G401 (cell line): Measurements from ENCODE around the gene TRANK1. TPM values are rescaled to one million over a fixed set of nuclear protein-coding genes. Genes with fewer than 3 reads are reported as not detected.
"Not testable (repeated sequence)": the region's sequence is repeated elsewhere in the genome, so short reads cannot be mapped to it uniquely, and the experiment has no call there.

Experiments
- DNase-seq: peaks from one replicate; pipeline ENCODE4 v3.0.0-alpha.2; 2015; ENCODE audit warnings: low spot score
- in situ Hi-C: cut with HindIII; loops from 2 replicates; pipeline ENCODE4 v1.10.0; 2016; ENCODE audit warnings: low sequenced_read_pairs, mixed read lengths
- total RNA-seq: library from RNA; depleted of rRNA; stranded (reverse); fragments of >200 nt; shearing (Covaris generic); gene quantifications from 2 replicates; pipeline ENCODE4 v1.2.3, GENCODE V29; 2014

Gene TRANK1
- total RNA-seq, 1 experiment from 2014 or later = 0.44 TPM

DNA sequence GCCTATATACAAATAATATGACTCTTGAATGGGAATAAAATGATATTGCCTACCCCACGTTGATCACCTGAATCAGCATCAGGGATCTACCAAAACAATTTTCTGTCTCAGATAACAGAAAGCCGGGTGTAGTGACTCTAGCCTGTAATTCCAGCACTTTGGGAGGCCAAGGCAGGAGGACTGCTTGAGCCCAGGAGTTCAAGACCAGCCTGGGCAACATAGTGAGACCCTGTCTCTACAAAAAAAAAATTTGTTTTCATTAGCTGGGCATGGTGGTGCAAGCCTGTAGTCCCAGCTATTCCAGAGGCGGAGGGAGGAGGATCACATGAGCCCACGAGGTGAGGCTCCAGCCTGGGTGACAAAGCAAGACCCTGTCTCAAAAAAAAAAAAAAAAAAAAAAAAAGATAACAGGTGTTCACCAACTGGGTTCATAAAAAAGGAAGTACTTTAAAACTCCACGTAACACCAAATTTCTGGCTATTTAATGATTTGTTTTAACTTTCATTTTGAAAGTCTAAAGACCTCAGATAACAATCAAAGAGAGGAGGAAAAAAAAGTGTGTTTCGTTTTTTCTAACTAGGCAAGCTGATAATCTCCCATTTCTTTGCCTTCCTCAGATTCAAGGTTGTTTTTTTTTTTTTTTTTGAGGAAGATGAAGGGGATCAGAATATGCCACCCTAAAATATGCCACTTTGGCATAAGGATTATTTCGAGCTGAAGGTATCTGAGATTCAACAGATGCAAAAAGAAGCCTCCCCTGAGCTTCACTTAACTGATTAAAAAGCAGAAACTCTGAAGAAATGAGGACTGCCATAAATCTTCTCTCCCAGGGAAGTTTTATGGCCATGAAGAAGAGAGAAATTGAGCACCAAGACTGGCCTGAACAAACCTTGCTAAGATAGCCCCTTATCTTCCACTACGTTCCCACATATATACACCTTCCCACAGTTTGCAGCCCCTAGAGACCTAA lies 44.1 kb downstream of the TRANK1 start:
- DNase-seq = no peak
- in situ Hi-C loops = no loop called here

DNA sequence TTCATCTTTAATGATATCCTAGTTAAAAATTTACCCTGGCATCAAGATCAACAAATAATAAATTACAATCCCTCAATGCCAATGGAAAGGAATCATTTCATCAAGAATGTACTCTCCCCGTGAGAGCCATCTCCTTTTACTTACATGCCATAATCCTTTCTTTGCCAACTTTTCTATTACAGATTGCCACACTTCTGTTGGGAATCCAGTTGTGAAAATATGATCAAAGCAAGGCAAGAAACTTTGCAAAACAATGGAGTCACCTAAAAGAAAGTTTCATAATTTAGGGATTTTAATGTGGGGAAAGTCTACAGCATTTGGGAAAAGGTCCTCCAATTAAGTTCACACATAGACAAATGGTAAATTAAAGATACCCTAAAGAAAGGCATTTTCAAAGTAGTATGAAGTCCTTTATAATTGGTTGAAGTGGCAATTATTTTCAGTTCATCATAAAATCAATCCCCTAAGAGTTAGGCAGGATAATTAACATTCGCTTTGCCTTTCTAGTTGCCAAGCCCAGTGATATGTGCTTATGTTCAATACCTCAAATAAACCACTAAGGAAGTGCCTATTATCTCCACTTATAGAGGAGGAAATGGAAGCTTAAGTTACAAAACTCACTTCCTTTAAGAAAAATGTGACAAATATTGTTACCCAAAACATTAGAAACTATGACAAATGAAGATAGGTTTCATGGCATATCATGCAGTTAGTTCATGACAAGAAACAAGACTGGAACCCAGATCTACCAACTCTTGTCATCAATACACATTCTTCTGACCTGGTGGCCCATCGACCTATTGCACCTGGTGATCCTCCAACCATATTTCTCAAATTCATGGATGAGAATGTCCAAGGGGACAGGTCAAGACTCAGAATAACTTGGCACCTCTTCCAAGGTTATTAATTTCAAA lies 49.1 kb downstream of the TRANK1 start:
- no peak for DNase-seq
- in situ Hi-C loops = no loop called here

DNA sequence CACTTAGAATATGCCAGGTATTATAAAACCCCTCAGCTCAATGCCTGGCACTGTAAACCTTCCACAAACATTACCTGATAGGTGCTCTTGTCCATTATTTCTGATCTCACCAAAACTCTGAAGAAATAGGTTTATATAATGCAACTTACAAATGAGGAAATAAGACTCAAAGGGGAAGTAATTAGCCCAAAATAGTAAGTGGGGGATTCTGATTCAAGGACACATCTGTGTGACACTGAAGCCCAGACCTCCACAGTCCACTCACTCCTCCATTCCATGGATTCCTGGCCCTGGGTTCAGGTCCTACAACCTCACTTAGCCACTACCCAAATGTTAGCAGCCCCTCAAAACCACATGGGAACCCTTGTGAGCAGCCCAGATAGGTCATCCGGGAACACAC lies 49.9 kb downstream of the TRANK1 start:
- in situ Hi-C loops = no loop called here
- no peak for DNase-seq

DNA sequence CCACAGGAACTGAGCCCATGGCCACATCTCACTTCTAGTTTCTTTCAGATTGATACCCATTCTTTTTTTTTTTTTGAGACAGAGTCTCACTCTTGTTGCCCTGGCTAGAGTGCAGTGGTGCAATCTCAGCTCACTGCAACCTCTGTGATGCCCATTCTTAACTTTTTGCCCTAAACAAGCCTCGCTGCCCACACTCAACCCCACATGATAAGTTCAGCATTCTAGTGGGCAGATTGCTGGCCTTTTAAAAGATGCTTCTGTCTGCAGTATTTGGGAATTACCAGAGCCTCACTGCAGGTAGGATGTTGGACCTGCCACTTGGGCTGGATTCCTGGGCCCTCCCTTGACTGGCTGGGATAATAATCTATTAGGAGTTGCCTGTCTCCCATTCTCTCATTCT lies 51.0 kb downstream of the TRANK1 start:
- no peak for DNase-seq
- in situ Hi-C loops = no loop called here

DNA sequence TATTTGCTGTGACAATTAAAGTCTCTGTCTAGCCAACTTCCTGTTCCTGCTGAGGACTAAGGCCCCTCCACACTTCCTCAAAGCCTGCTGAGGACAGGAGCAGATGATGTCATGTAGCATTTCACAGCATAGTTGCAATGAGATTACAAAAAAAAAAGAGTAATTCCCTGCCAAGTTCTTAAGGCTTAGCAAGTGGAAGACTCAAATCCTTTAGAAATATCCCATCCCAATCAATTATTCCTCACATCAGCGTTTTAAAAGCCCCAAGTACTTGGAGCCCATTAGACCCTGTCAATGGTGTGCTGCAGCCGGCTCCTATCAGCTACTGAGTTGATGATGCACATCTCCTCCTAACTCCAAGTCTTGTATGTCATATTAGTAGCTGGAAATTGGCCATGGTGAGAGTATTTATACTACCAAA lies 51.7 kb downstream of the TRANK1 start:
- in situ Hi-C loops = no loop called here
- no peak for DNase-seq

DNA sequence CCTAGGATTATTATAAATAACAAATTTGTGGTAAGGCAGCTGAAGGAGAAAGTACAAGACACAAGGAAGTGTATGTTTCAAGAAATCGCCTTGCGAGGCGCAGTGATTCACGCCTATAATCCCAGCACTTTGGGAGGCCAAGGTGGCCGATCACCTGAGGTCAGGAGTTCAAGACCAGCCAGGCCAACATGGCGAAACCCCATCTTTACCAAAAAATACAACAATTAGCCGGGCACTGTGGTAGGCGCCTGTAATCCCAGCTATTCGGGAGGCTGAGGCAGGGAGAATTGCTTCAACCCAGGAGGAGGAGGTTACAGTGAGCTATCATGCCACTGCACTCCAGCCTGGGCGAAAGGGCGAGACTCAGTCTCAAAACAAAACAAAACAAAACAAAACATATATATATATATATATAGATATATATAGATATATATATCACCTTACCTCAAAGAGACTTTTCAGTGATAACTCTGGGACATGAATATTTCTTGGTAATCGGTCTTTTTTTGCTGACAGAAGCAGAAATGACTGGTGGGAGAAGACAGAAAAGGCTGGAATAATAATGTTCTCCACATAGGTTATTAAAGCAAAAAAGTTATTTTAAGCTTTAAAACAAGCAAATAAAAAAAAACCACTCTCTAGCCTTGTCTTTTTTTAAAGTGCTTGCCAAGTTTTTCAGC lies 52.3 kb downstream of the TRANK1 start:
- no peak for DNase-seq
- in situ Hi-C loops = no loop called here

DNA sequence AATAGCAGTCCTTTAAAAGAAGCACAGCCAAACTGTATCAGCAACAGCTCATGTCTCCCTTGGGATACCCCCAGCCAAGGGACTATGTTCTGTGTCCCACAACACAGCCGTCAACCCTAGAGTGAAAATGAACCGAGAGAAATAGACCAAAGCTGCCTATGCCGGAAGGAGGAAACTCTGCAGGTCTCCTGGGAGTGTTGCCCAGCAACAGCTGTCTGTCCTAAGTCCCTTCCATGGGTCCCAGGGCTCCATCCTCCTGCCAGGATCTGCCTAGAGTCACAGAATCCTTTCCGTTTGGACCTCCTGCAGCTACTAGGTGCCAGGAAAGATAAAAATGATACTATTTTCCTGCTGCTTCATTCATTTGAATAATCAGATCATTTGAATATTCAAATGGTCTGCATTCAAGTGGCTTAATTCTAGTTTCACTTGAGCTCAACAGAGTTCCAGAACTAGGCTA lies 53.1 kb downstream of the TRANK1 start:
- no peak for DNase-seq
- in situ Hi-C loops = no loop called here

DNA sequence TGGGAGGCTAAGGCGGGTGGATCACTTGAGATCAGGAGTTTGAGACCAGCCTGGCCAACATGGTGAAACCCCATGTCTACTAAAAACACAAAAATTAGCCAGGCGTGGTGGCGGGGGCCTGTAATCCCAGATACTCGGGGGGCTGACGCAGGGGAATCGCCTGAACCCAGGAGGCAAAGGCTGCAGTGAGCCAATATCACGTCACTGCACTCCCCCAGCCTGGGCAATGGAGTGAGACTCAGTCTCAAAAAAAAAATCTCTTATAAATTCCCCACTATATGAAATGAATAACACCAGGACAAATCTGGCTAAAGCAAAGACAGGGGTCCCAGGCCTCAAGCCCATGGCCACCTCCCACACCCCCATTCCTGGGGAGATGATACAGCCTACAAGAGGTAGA lies 53.8 kb downstream of the TRANK1 start:
- in situ Hi-C loops, DNase-seq: not testable (repeated sequence)

DNA sequence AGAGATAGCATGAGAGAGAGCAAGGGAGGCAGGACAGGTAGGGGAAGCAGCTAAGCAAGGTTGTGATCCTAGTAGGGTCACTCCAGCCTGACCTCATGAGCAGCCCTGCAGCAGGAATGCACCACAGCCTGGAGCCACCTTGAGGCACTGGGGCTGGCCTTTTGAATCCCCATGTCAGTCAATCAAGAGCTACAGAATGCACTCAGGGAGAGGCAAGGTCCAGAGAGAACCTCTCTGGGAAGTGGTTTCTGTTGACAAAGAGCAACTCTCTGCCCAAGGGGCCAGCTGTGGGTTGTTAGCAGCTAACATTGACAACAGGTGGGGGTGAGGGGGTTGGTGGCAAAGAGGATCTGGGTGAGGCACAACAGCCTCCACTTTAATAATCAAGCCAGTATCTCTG lies 54.6 kb downstream of the TRANK1 start:
- in situ Hi-C loops = no loop called here
- DNase-seq = no peak

DNA sequence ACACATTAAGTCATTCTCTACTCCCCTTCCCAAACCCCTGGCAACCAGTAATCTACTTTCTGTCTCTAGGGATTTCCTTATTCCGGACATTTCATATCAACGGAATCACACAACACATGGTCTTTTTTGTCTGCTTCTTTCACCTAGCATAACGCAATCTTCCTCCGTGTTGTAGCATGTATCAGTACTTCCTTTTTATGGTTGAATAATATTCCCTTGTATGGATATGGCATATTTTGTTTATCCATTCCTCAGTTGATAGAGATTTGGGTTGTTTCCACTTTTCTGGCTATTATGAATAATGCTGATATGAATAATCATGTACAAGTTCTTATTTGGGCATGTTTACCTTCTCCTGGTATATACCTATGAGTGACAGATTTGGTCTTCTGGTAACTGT lies 63.1 kb downstream of the TRANK1 start:
- in situ Hi-C loops = no loop called here
- no peak for DNase-seq

DNA sequence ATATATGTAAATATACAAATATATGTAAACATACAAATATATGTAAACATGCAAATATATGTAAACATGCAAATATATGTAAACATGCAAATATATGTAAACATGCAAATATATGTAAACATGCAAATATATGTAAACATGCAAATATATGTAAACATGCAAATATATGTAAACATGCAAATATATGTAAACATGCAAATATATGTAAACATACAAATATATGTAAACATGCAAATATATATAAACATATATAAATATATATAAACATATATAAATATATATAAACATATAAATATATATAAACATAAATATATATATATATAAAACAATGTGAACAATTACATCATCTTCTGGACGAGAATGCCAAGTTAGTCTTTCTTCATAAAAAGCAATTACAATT lies 65.0 kb downstream of the TRANK1 start:
- DNase-seq, in situ Hi-C loops: not testable (repeated sequence)

DNA sequence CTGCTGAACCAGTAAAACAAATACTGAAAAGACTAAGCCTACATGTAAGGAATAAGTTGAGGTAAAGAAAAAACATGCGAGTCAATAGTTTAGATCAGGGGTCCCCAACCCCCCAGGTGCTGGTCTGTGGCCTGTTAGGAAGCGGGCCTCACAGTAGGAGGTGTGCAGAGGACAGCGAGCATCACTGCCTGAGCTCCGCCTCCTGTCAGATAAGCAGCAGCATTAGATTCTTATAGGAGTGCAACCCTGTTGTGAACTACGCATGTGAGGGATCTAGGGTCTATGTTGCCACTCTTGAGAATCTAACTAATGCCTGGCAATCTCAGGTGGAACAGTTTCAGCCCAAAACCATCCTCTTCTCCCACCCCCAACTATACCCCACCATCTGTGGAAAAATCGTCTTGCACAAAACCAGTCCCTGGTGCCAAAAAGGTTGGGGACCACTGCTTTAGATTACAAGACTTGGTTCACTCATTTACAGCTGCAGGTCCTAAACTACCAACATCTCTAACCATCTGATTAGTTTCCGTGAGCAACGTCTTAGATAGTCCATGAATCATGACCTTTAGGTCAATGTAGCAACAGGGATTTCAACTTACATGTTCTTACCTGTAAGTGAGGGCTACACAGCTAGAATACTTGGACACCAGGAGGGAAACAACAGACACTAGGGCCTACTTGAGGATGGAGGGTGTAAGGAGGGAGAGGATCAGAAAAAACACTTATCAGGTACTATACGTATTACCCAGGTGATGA lies 66.7 kb downstream of the TRANK1 start:
- in situ Hi-C loops = no loop called here
- DNase-seq = no peak

DNA sequence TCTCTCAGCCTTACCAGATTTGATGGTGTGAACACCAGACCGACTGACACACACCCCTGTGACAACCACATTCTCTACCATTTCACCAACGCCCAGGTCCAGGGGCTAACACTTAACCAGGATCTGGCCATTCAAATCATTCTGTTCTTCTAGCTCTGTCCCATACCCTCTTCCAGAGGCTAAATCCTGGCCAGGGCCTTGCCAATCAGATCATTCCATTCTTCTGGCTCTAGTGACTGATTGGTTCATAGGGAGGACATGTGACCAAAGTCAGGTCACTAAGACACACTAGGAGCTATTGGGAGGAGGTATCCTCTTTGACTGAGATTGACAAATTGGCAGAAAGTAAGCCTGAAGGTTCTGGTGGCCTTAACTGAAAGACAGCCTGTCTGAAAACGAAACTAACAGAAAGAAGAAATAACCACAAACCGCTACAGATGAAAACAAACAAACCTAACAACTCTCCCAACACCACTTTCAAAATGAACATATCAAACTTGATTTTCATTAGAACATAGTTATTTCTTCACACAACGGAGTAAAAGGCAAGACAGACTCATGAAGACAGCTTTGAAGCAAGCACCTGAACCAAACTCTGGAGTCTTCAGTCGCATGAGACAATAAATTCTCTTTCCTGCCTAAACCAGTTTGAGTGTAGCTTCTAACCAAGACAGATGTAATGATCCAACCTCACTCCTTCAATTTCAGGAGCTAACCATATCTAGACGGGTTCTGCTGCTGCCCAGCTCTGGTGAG lies 68.5 kb downstream of the TRANK1 start:
- DNase-seq = no peak
- in situ Hi-C loops = no loop called here

DNA sequence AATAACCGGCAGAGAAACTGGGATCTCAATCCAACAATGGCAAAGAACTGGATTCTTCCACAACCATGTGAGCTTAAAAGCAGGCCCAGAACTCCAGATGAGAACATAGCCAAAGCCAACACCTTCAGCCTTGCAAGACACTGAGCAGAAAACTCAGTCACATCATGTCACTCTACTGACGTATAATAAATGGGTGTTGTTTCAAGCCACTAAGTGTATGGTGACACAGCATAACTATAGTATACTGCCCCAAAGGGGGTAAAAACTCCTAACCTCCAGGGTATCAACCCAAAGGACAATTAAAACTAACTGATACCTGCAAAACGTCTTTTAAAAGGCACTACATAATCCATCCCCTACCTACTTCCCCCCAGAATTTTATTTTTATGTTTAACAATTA lies 69.5 kb downstream of the TRANK1 start:
- no peak for DNase-seq
- in situ Hi-C loops = no loop called here

DNA sequence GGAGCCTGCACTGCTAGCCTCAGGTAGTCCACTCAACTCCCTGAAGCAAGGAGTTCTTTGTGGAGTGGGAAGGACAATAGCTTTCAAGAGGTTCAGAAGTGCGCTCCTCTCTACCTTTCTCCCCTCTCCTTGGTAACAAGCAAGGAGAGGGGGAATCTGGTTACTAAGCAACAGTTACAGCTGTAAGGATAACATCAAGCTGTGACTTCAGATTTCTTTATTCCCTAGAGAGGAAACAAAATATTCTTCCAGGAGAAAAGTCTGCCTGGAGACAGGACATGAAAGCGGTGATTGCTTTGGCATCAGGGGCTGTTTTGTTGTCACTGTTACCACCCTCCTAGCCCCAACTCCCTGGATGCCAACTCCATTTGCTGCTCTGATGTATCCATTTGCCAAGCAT lies 70.4 kb downstream of the TRANK1 start:
- no peak for DNase-seq
- in situ Hi-C loops = no loop called here

DNA sequence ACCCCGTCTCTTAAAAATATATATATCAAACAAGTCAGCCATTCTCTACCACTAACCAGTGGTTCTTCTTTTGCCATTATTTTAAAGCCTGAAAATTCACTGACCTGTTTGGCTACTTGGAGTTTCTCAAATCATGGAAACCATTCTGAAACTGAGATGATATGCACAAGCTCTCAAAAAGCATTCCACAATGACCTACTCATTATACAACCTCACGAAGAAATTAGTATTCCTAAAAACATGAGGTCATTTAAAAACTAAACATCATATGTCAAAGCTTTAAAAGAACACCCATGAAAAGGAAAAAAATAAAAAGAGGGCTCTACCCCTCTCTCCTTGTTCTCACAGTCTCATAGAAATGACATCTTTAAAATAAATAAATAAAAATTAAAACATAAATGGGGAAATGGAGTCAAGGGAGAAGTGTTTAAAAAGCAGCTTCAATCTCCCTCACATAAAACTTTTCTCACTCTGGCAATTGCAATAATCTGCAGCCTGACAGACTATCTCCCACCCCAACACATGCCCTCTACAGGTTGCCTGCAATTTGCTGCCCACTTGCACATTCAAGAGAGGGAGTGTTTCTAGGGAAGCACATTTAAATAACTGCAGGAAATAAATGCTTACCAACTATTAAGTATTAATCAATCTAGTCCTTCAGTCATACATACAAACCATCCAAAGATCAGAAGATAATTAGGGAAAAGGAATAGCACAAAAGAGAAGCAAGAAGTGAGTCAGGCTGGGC lies 73.3 kb downstream of the TRANK1 start:
- in situ Hi-C loops = no loop called here
- no peak for DNase-seq

DNA sequence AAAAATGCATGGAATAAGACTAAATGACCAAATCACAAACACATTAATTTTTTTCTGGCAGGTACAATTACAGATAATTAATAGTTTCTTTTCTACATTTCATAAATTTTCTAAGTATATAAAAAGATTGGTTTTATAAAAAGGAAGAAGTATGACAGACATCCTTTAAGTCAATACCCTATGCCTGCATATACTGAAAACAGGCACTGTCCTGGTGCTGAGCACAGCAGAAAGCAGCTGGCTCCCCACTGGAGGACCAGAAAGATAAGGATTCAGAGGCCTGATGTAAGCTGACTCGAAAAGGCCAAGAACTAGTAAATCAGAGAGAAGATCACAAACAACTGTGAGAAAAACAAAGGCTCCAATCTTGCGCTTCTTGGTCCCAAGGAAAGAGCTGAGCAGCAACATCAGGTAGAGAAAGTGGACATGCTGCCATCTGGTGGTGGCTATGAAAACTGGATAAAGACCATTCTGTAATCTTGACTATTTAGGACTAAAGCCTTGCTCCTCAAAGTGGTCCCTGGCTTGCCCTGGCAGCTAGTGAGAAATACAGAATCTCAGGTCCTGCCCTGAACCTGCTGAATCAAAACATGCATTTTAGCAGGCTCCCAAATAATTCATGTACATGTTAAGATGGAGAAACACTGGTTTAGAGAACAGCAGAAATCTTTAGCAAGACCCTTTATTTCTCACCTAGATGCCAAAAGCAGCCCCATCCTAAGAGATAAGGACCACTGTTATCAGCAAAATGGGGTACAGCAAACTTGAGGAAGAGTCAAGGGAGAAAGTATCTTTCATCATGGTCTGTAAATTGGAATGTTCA lies 76.0 kb downstream of the TRANK1 start:
- DNase-seq = peak; percentile 82
- in situ Hi-C loops = no loop called here
